ENCODE results near the gene NUP54.

Gene NUP54

GRCh38 chr4:76148142-76148865 lies at the start of gene NUP54:
Gene NUP54, minus strand, starts transcription at chr4:76148397. Its CDS starts 23 bp downstream, at chr4:76148374.
- peak; percentile 87 for DNase-seq (ENCODE audit: low read depth)

GRCh38 chr4:76197031-76197743 lies 49.0 kb upstream of the NUP54 start:
- no peak for DNase-seq (ENCODE audit: low read depth)

GRCh38 chr4:76196376-76196775 lies 48.2 kb upstream of the NUP54 start:
- DNase-seq (ENCODE audit: low read depth), result no peak

- DNase-seq (ENCODE audit: low read depth), result no peak
Observed at GRCh38 chr4:76195326-76195725, 47.1 kb upstream of the NUP54 start.

GRCh38 chr4:76194325-76194724 lies 46.1 kb upstream of the NUP54 start:
- no peak for DNase-seq (ENCODE audit: low read depth)

- no peak for DNase-seq (ENCODE audit: low read depth)
Observed at GRCh38 chr4:76192236-76192635, 44.0 kb upstream of the NUP54 start.

- no peak for DNase-seq (ENCODE audit: low read depth)
Observed at GRCh38 chr4:76188557-76188956, 40.4 kb upstream of the NUP54 start.

GRCh38 chr4:76188149-76188548 lies 40.0 kb upstream of the NUP54 start:
- no peak for DNase-seq (ENCODE audit: low read depth)

GRCh38 chr4:76187152-76187551 lies 39.0 kb upstream of the NUP54 start:
- no peak for DNase-seq (ENCODE audit: low read depth)

GRCh38 chr4:76182463-76182862 lies 34.3 kb upstream of the NUP54 start:
- DNase-seq (ENCODE audit: low read depth), result no peak

GRCh38 chr4:76179398-76180318 lies 31.5 kb upstream of the NUP54 start:
- peak; percentile 20 for DNase-seq (ENCODE audit: low read depth)

GRCh38 chr4:76178296-76178695 lies 30.1 kb upstream of the NUP54 start:
- no peak for DNase-seq (ENCODE audit: low read depth)

- no peak for DNase-seq (ENCODE audit: low read depth)
Observed at GRCh38 chr4:76177709-76178108, 29.5 kb upstream of the NUP54 start.

- DNase-seq (ENCODE audit: low read depth), result no peak
Observed at GRCh38 chr4:76175336-76175735, 27.1 kb upstream of the NUP54 start.

GRCh38 chr4:76174216-76174615 lies 26.0 kb upstream of the NUP54 start:
- DNase-seq (ENCODE audit: low read depth), result no peak

- no peak for DNase-seq (ENCODE audit: low read depth)
Observed at GRCh38 chr4:76168688-76169087, 20.5 kb upstream of the NUP54 start.

GRCh38 chr4:76166480-76166879 lies 18.3 kb upstream of the NUP54 start:
- DNase-seq (ENCODE audit: low read depth), result no peak

GRCh38 chr4:76160355-76160754 lies 12.2 kb upstream of the NUP54 start:
- no peak for DNase-seq (ENCODE audit: low read depth)

- DNase-seq (ENCODE audit: low read depth), result no peak
Observed at GRCh38 chr4:76156635-76157034, 8.4 kb upstream of the NUP54 start.

- DNase-seq (ENCODE audit: low read depth), result no peak
Observed at GRCh38 chr4:76155979-76156378, 7.8 kb upstream of the NUP54 start.

GRCh38 chr4:76153356-76153755 lies 5.2 kb upstream of the NUP54 start:
- DNase-seq (ENCODE audit: low read depth), result no peak

GRCh38 chr4:76147454-76148141 lies 599 bp downstream of the NUP54 start:
- DNase-seq (ENCODE audit: low read depth), result peak; percentile 54
